GM12878 (cell line): Measurements from ENCODE around the gene IBSP. TPM values are rescaled to one million over a fixed set of nuclear protein-coding genes. Genes with fewer than 3 reads are reported as not detected.

Experiments
- ATAC-seq: fragments of 200-7000 bp; cut with Tn5 transposase; 3 replicates; pipeline ENCODE4 v1.9.1; 2020; ENCODE audit warnings: mild to moderate bottlenecking, moderate library complexity
- BruUV-seq: library from RNA; stranded (reverse); fragments of 400-500 nt; replicated peaks from 2 replicates; lab custom pipeline; 2021; lab: Mats Ljungman, UMichigan
- CTCF ChIA-PET: fragments of 300-600 bp; sonication (Branson Sonifier 250); formaldehyde crosslinking; extraction: SDS; loops from one replicate; lab custom pipeline; 2021; ENCODE audit warnings: inconsistent platforms; lab: Yijun Ruan, JAX
- POLR2A ChIA-PET: fragments of 350-600 bp; formaldehyde crosslinking; extraction: SDS; loops from one replicate; lab custom pipeline; 2021; ENCODE audit warnings: inconsistent platforms; lab: Charles Lee
- RAD21 ChIA-PET: fragments of 300-600 bp; sonication (Branson Sonifier 250); formaldehyde crosslinking; loops from one replicate; lab custom pipeline; 2023; ENCODE audit warnings: antibody characterized with exemption; ENCODE audit not compliant: unreplicated experiment; lab: Charles Lee
- SMC1A ChIA-PET: fragments of 300-600 bp; sonication (Branson Sonifier 250); formaldehyde crosslinking; loops from one replicate; lab custom pipeline; 2023; ENCODE audit not compliant: unreplicated experiment, uncharacterized antibody; lab: Charles Lee
- DNase-seq: peaks from one replicate; pipeline ENCODE4 v3.0.0-alpha.2; 2011; ENCODE audit warnings: low read depth, low spot score
- FAIRE-seq: peaks from 3 replicates; lab custom pipeline; 2011; peaks lifted over from hg19 to GRCh38; lab: Jason Lieb, UNC
- H2AFZ ChIP-seq: 2 replicates; pipeline ENCODE4 v1.6.0; 2011; ENCODE audit warnings: low read depth, low read length, control low read depth; ENCODE audit not compliant: control insufficient read depth
- H3K27ac ChIP-seq: 2 replicates; pipeline ENCODE4 v1.5.1; 2011; ENCODE audit warnings: control low read depth; ENCODE audit not compliant: control insufficient read depth, insufficient read depth
- H3K27me3 ChIP-seq, 2 experiments: replicated peaks in 1 of 2; 2 replicates each; pipeline versions ENCODE4 v1.6.0 to v1.6.1; 2011; ENCODE audit warnings: low read length in 1 of 2; ENCODE audit not compliant: control insufficient read depth in 2 of 2, insufficient read depth in 2 of 2
- H3K36me3 ChIP-seq, 2 experiments: 2 replicates each; pipeline ENCODE4 v1.5.1; 2011; ENCODE audit warnings: low read length in 1 of 2; ENCODE audit not compliant: control insufficient read depth in 2 of 2, insufficient read depth in 2 of 2
- H3K4me1 ChIP-seq: 2 replicates; pipeline ENCODE4 v1.6.1; 2011; ENCODE audit warnings: mild to moderate bottlenecking, low read length, moderate library complexity, mixed read lengths; ENCODE audit not compliant: control insufficient read depth, insufficient read depth
- H3K4me2 ChIP-seq: 2 replicates; pipeline ENCODE4 v1.6.0; 2011; ENCODE audit warnings: control low read depth; ENCODE audit not compliant: control insufficient read depth, insufficient read depth
- H3K4me3 ChIP-seq: fragments of 200-600 bp; sonication (generic); 2 replicates; pipeline ENCODE4 v1.5.1; 2016
- H3K79me2 ChIP-seq: 2 replicates; pipeline ENCODE4 v1.6.0; 2011; ENCODE audit warnings: low read length; ENCODE audit not compliant: control insufficient read depth, insufficient read depth
- H3K9ac ChIP-seq: 2 replicates; pipeline ENCODE4 v1.8.0; 2011; ENCODE audit warnings: low read length, control low read depth, mixed read lengths; ENCODE audit not compliant: control insufficient read depth, insufficient read depth
- H3K9me3 ChIP-seq: replicated peaks from 3 replicates; pipeline ENCODE4 v1.5.1; 2011; ENCODE audit warnings: mild to moderate bottlenecking, low read length; ENCODE audit not compliant: control insufficient read depth, insufficient read depth
- H4K20me1 ChIP-seq: 2 replicates; pipeline ENCODE4 v1.6.0; 2011; ENCODE audit not compliant: control insufficient read depth, insufficient read depth
- BACH1 ChIP-seq: fragments of 450-650 bp; IDR thresholded peaks from 2 replicates; pipeline ENCODE4 v1.6.1; 2017; ENCODE audit warnings: mild to moderate bottlenecking, borderline replicate concordance
- CBFB ChIP-seq: IDR thresholded peaks from 2 replicates; pipeline ENCODE4 v1.6.1; 2016; ENCODE audit warnings: antibody characterized with exemption, low read depth
- ELK1 ChIP-seq: IDR thresholded peaks from 2 replicates; pipeline ENCODE4 v1.6.1; 2012; ENCODE audit warnings: low read depth, low read length, improper control_type of control experiment
- GATAD2B ChIP-seq: fragments of 450-650 bp; conservative IDR thresholded peaks from 2 replicates; pipeline ENCODE4 v1.6.1; 2017; ENCODE audit warnings: low read depth, mild to moderate bottlenecking, moderate library complexity
- IKZF1 ChIP-seq: fragments of 450-650 bp; conservative IDR thresholded peaks from 2 replicates; pipeline ENCODE4 v1.6.1; 2017; ENCODE audit warnings: antibody characterized with exemption, mild to moderate bottlenecking
- IRF5 ChIP-seq: fragments of 450-650 bp; IDR thresholded peaks from 2 replicates; pipeline ENCODE4 v1.6.1; 2017; ENCODE audit warnings: borderline replicate concordance
- JUNB ChIP-seq: IDR thresholded peaks from 2 replicates; pipeline ENCODE4 v1.6.1; 2016; ENCODE audit warnings: antibody characterized with exemption, mild to moderate bottlenecking
- MTA3 ChIP-seq: IDR thresholded peaks from 2 replicates; pipeline ENCODE4 v1.6.1; 2012; ENCODE audit warnings: low read length, inconsistent platforms, borderline replicate concordance
- MYC ChIP-seq: IDR thresholded peaks from 2 replicates; pipeline ENCODE4 v1.6.1; 2011; ENCODE audit warnings: mild to moderate bottlenecking, low read length, moderate library complexity, inconsistent platforms; ENCODE audit not compliant: insufficient read depth, insufficient replicate concordance, insufficient read length, severe bottlenecking
- NFYA ChIP-seq: IDR thresholded peaks from 2 replicates; pipeline ENCODE4 v1.6.1; 2011; ENCODE audit warnings: low read depth, mild to moderate bottlenecking, low read length, improper control_type of control experiment, borderline replicate concordance
- NRF1 ChIP-seq: conservative IDR thresholded peaks from 2 replicates; pipeline ENCODE4 v1.6.1; 2011; ENCODE audit warnings: mild to moderate bottlenecking, low read depth, low read length, improper control_type of control experiment
- PAX5 ChIP-seq: IDR thresholded peaks from 2 replicates; pipeline ENCODE4 v1.6.1; 2011; ENCODE audit warnings: low read depth, low read length, borderline replicate concordance
- PKNOX1 ChIP-seq: fragments of 450-650 bp; IDR thresholded peaks from 2 replicates; pipeline ENCODE4 v1.6.1; 2016; ENCODE audit warnings: mild to moderate bottlenecking
- RAD21 ChIP-seq: IDR thresholded peaks from 2 replicates; pipeline ENCODE4 v1.6.1; 2011; ENCODE audit warnings: mild to moderate bottlenecking, low read depth, low read length, moderate library complexity; ENCODE audit not compliant: insufficient read depth
- TAF1 ChIP-seq: IDR thresholded peaks from 2 replicates; pipeline ENCODE4 v1.6.1; 2011; ENCODE audit warnings: mild to moderate bottlenecking, low read depth, low read length, borderline replicate concordance
- TCF12 ChIP-seq: IDR thresholded peaks from 2 replicates; pipeline ENCODE4 v1.6.1; 2011; ENCODE audit warnings: low read depth, mild to moderate bottlenecking, low read length
- WGBS: methylation state at CpG from one replicate; pipeline ENCODE4 v1.1.6; 2016; ENCODE audit warnings: low lambda C conversion rate; ENCODE audit not compliant: insufficient replicate concordance, insufficient coverage; ENCODE audit errors: missing lambda C conversion rate; 5-methylcytosine and 5-hydroxymethylcytosine counted together
- in situ Hi-C: fragments of 300-500 bp; cut with MboI; formaldehyde crosslinking; loops from 9 replicates; pipeline ENCODE4 v1.14.3; 2018; ENCODE audit warnings: mixed read lengths
- intact Hi-C: fragments of 100-400 bp; cut with micrococcal nuclease; formaldehyde crosslinking; loops from one replicate; pipeline ENCODE4 v1.14.2; 2022; ENCODE audit not compliant: unreplicated experiment
- polyA plus RNA-seq, 11 experiments: library from polyadenylated mRNA; depleted of rRNA in 4 of 11; unstranded in 6 of 11; stranded (reverse) in 5 of 11; fragments of >200 nt; fragmentation: Nextera tagmentation in 4 of 11; fragmentation: Illumina TruSeq in 1 of 11; extraction: Ambion mirVana in 4 of 11; extraction: Trizol in 1 of 11; gene quantifications; 1 replicate in 1 of 11; 2 replicates in 10 of 11; pipeline versions ENCODE4 v1.2.1 to v1.2.3, GENCODE V29; 2011 to 2016; ENCODE audit warnings: inconsistent platforms in 2 of 11, missing spikeins in 2 of 11, low read depth in 1 of 11
- total RNA-seq, 4 experiments: library from RNA; depleted of rRNA in 3 of 4; stranded (reverse); fragments of >200 nt in 3 of 4; fragmentation: Illumina TruSeq in 1 of 4; extraction: Trizol in 1 of 4; gene quantifications; 2 replicates each; pipeline versions ENCODE4 v1.2.1 to v1.2.3, GENCODE V29; 2013 to 2021

Gene IBSP
- total and polyA plus RNA-seq, 10 of the 15 experiments (the other 5 are each of a cell fraction or from before 2014, with no cell fraction given), result not detected

GRCh38 chr4:87832669-87833068 lies 33.3 kb downstream of the IBSP start, which contains the start of gene MEPE (continued):
- TF ChIP-seq IRF5, result no peak
- TF ChIP-seq MTA3, result no peak
- no peak for TF ChIP-seq ELK1
- TF ChIP-seq NRF1, result no peak
- no peak for TF ChIP-seq IKZF1
- no peak for TF ChIP-seq MYC
- no peak for TF ChIP-seq PKNOX1

- 0% methylated on average over 2 of the region's 2 CpGs for WGBS
- no peak for TF ChIP-seq JUNB
- TF ChIP-seq BACH1, result no peak
- no peak for TF ChIP-seq GATAD2B
- TF ChIP-seq MYC, result no peak
- TF ChIP-seq TCF12, result no peak
- TF ChIP-seq PKNOX1, result no peak
- no peak for TF ChIP-seq PAX5
- no peak for TF ChIP-seq CBFB
- TF ChIP-seq TAF1, result no peak
- no peak for TF ChIP-seq NFYA
- no peak for TF ChIP-seq RAD21
Measured at GRCh38 chr4:87834401-87834800, 35.0 kb downstream of the IBSP start.

More at GRCh38 chr4:87834401-87834800, 35.0 kb downstream of the IBSP start:
- no peaks in the 10 kb centered on the region for H3K36me3 ChIP-seq
- ChIA-PET CTCF (interaction anchor here (1.2 kb wide), 1 partner anchor 15 kb away, joined by 5 read pairs; no protein-coding TSS in a partner anchor), RAD21 (no interaction called here), SMC1A (interaction anchor here (1.3 kb wide), 1 partner anchor 10 kb away, joined by 3 read pairs; no protein-coding TSS in a partner anchor), POLR2A (no interaction called here)
- FAIRE-seq, result no peak
- DNase-seq, result no peak
- in situ Hi-C loops (loop anchor here (25.0 kb wide), 1 partner anchor 672 kb away; no protein-coding TSS in a partner anchor), intact Hi-C loops (no loop called here)
- BruUV-seq, result no TSS peak
- no peak overlapping the region for H3K9ac ChIP-seq
- no peak overlapping the region for H3K27ac ChIP-seq
- no peak overlapping the region for H2AFZ ChIP-seq
- H3K4me2 ChIP-seq, result no peak overlapping the region
- ATAC-seq, result no peak
- no peaks in the 10 kb centered on the region for H3K79me2 ChIP-seq
- H4K20me1 ChIP-seq, result no peaks in the 10 kb centered on the region
- no peak overlapping the region for H3K4me3 ChIP-seq
- H3K9me3 ChIP-seq, result no peaks in the 10 kb centered on the region
- no peaks in the 10 kb centered on the region; a peak in 2 of 4 replicates for H3K27me3 ChIP-seq
- H3K4me1 ChIP-seq, result no peaks in the 10 kb centered on the region
